Liver (tissue), 3 donors: ENCODE results near the gene HASPIN.

ENCODE experiments used
- ATF3 ChIP-seq: IDR thresholded peaks from 2 replicates; pipeline ENCODE4 v1.6.1; 2016; ENCODE audit warnings: antibody characterized with exemption
- CTCF ChIP-seq: fragments of 150-350 bp; IDR thresholded peaks from 2 replicates; pipeline ENCODE4 v1.5.1; 2017; ENCODE audit warnings: improper control_type of control experiment, low read depth, low read length; ENCODE audit not compliant: missing input control
- EGR1 ChIP-seq, 2 donors: IDR thresholded peaks; 2 replicates each; pipeline ENCODE4 v1.6.1; 2016 to 2018; ENCODE audit warnings: antibody characterized with exemption in 2 of 2, low read depth in 2 of 2
- FOXA1 ChIP-seq: IDR thresholded peaks from 2 replicates; pipeline ENCODE4 v1.6.1; 2016; ENCODE audit warnings: antibody characterized with exemption
- MAX ChIP-seq: IDR thresholded peaks from 2 replicates; pipeline ENCODE4 v1.6.1; 2016; ENCODE audit warnings: antibody characterized with exemption
- NR2F2 ChIP-seq: IDR thresholded peaks from 2 replicates; pipeline ENCODE4 v1.6.1; 2016; ENCODE audit warnings: antibody characterized with exemption
- RAD21 ChIP-seq, 2 donors: IDR thresholded peaks; 2 replicates each; pipeline ENCODE4 v1.6.1; 2016; ENCODE audit warnings: antibody characterized with exemption in 2 of 2, mild to moderate bottlenecking in 2 of 2
- REST ChIP-seq: IDR thresholded peaks from 2 replicates; pipeline ENCODE4 v1.6.1; 2016; ENCODE audit warnings: antibody characterized with exemption, mild to moderate bottlenecking
- SP1 ChIP-seq: IDR thresholded peaks from 2 replicates; pipeline ENCODE4 v1.6.1; 2018; ENCODE audit warnings: antibody characterized with exemption, mild to moderate bottlenecking
- TAF1 ChIP-seq: conservative IDR thresholded peaks from 2 replicates; pipeline ENCODE4 v1.6.1; 2016; ENCODE audit warnings: antibody characterized with exemption, mild to moderate bottlenecking
- YY1 ChIP-seq: IDR thresholded peaks from 2 replicates; pipeline ENCODE4 v1.6.1; 2016; ENCODE audit warnings: antibody characterized with exemption, mild to moderate bottlenecking
- TF ChIP-seq, protein P1 (sequence below): IDR thresholded peaks from 2 replicates; pipeline ENCODE4 v1.6.1; 2016; ENCODE audit warnings: antibody characterized with exemption
- donor health status: healthy.
- donor health status: healthy.

DNA sequence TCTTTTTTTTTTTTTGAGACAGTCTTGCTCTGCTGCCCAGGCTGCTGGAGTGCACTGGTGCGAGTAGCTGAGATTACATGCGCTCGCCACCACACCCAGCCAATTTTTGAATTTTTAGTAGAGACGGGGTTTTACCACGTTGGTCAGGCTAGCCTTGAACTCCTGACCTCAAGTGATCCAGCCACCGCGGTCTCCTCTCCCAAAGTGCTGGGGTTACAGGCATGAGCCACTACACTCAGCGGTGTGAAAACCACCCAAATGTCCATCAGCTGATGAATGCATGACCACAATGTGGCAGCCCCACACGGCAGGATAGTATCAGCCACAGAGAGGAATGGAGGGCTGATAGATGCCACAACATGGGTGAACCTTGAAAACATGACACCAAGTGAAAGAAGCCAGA, 29.9 kb upstream of the HASPIN start:
- no peak for TF ChIP-seq CTCF
- TF ChIP-seq REST, result no peak
- TF ChIP-seq MAX, result no peak
- TF ChIP-seq RAD21 (IDR thresholded peaks at IDR 0.05), result no peak
- no peak for TF ChIP-seq TAF1
- TF ChIP-seq YY1, result no peak
- no peak for TF ChIP-seq ATF3
- no peak for TF ChIP-seq SP1
- no peak for TF ChIP-seq NR2F2
- no peak for TF ChIP-seq FOXA1
- TF ChIP-seq, protein P1, sequence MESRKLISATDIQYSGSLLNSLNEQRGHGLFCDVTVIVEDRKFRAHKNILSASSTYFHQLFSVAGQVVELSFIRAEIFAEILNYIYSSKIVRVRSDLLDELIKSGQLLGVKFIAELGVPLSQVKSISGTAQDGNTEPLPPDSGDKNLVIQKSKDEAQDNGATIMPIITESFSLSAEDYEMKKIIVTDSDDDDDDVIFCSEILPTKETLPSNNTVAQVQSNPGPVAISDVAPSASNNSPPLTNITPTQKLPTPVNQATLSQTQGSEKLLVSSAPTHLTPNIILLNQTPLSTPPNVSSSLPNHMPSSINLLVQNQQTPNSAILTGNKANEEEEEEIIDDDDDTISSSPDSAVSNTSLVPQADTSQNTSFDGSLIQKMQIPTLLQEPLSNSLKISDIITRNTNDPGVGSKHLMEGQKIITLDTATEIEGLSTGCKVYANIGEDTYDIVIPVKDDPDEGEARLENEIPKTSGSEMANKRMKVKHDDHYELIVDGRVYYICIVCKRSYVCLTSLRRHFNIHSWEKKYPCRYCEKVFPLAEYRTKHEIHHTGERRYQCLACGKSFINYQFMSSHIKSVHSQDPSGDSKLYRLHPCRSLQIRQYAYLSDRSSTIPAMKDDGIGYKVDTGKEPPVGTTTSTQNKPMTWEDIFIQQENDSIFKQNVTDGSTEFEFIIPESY, result no peak
- no peak for TF ChIP-seq EGR1 (IDR thresholded peaks at IDR 0.05; ENCODE audit: low read depth in 2 of 2)
